ENCODE results near the gene PLOD2. TPM values are rescaled to one million over a fixed set of nuclear protein-coding genes. Genes with fewer than 3 reads are reported as not detected.

Gene PLOD2
- total and polyA plus RNA-seq, 2 of the 8 experiments (the other 6 are each of a cell fraction or from before 2014, with no cell fraction given) = 4.0 to 28.7 TPM

DNA sequence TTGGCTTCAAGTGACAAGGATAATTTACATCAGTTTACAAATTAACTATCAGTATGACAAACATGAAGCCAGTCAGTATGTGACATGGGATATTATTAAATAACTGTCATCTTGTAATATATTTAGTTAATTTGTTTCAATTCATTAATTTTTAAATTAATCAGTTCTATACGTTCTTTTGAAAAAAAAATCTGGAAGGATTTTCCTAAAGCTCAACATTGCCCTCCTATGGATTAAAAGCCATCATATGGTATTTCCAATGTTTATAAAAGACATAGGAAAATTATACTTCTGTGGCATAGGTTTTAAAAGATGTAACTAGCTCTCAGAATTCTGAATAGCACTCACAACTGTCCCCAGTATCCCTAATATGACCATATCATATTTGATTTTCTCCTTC is 134.4 kb downstream of the PLOD2 start:
- no peak overlapping the region for H2BK15ac ChIP-seq (ENCODE audit: low read length)
- no peaks in the 10 kb centered on the region for H3K36me3 ChIP-seq (ENCODE audit: control insufficient read depth in 2 of 4, insufficient read depth in 4 of 4, low read length in 3 of 4)
- no peak overlapping the region for H3K9ac ChIP-seq (replicated peaks in 1 of 4; ENCODE audit: extremely low read depth in 1 of 4, low read depth in 3 of 4, low read length in 3 of 4)
- no peak overlapping the region for H3K4ac ChIP-seq (replicated peaks; ENCODE audit: insufficient read length, low read depth, low read length)
- H2BK120ac ChIP-seq (replicated peaks; ENCODE audit: low read depth, low read length) = no peak overlapping the region
- H3K4me1 ChIP-seq (replicated peaks in 1 of 4; ENCODE audit: control insufficient read depth in 3 of 4, insufficient read depth in 4 of 4, low read length in 3 of 4) = no peaks in the 10 kb centered on the region
- H2BK12ac ChIP-seq (ENCODE audit: low read depth, low read length) = no peak overlapping the region
- no peaks in the 10 kb centered on the region for H3K79me2 ChIP-seq (ENCODE audit: control insufficient read depth in 1 of 2, insufficient read depth in 2 of 2, low read length in 2 of 2)
- H4K91ac ChIP-seq (replicated peaks; ENCODE audit: insufficient read length, low read length) = no peak overlapping the region
- H3K18ac ChIP-seq (ENCODE audit: extremely low read depth, low read length) = no peak overlapping the region
- no peak for FAIRE-seq
- no peaks in the 10 kb centered on the region for H3K27me3 ChIP-seq (replicated peaks in 1 of 4; ENCODE audit: control insufficient read depth in 3 of 4, extremely low read depth in 1 of 4, insufficient read depth in 3 of 4, low read length in 3 of 4)
- no peak overlapping the region for H3K14ac ChIP-seq (ENCODE audit: insufficient read length)
- H3K4me3 ChIP-seq (ENCODE audit: extremely low read depth in 1 of 4, insufficient read depth in 2 of 4, low read depth in 3 of 4, low read length in 4 of 4) = no peak overlapping the region
- H2BK5ac ChIP-seq (ENCODE audit: low read depth, low read length) = no peak overlapping the region
- peaks cover 2 to 4% of the 10 kb centered on the region in 2 experiments; a peak in 2 of 4 replicates for H3K9me3 ChIP-seq (ENCODE audit: insufficient read depth in 2 of 2, low read depth in 1 of 2, low read length in 1 of 2)
- no peak overlapping the region for H3K27ac ChIP-seq (ENCODE audit: low read depth, low read length)
- WGBS, 2 experiments (ENCODE audit: extremely low coverage in 1 of 2, insufficient coverage in 1 of 2, insufficient read length in 1 of 2, insufficient replicate concordance in 2 of 2, low coverage in 1 of 2, low lambda C conversion rate in 2 of 2, missing lambda C conversion rate in 1 of 2) = 83% methylated on average over 1 of the region's 1 CpG; no CpG with 5 or more reads in 1 of the 2 experiments
- no peaks in the 10 kb centered on the region for H3K79me1 ChIP-seq (ENCODE audit: low read depth, low read length)
- H2AK5ac ChIP-seq (ENCODE audit: low read depth, low read length) = no peak overlapping the region
- POLR2A ChIA-PET (ENCODE audit: partially characterized antibody) = no interaction called here
- H3K23ac ChIP-seq (ENCODE audit: insufficient read length) = no peak overlapping the region
- H3K4me2 ChIP-seq (ENCODE audit: insufficient read depth in 1 of 2, low read depth in 2 of 2, low read length in 2 of 2) = no peak overlapping the region
- no peak overlapping the region for H2AFZ ChIP-seq (ENCODE audit: low read length)
- TF ChIP-seq RAD21 (IDR thresholded peaks at IDR 0.05 in 1 of 2, conservative IDR thresholded peaks at IDR 0.05 in 1 of 2; ENCODE audit: low read depth in 2 of 2, low read length in 2 of 2) = peak in 1 of 2 experiments; percentile 13; a peak in 2 of 4 replicates
- no peak for TF ChIP-seq SP2 (IDR thresholded peaks at IDR 0.05; ENCODE audit: low read length)
- TF ChIP-seq SIX5 (IDR thresholded peaks at IDR 0.05; ENCODE audit: low read depth, low read length) = no peak
- no peak for TF ChIP-seq RFX5 (IDR thresholded peaks at IDR 0.05; ENCODE audit: borderline replicate concordance, low read depth, low read length)
- TF ChIP-seq CEBPB (IDR thresholded peaks at IDR 0.05; ENCODE audit: low read depth, low read length) = no peak
- H3K23me2 ChIP-seq (ENCODE audit: low read depth, low read length) = no peaks in the 10 kb centered on the region
- no peak for DNase-seq (ENCODE audit: low read depth in 1 of 2, low spot score in 2 of 2)
- no peak overlapping the region for H3K56ac ChIP-seq (replicated peaks; ENCODE audit: insufficient read length, low read depth, low read length)
- no peaks in the 10 kb centered on the region for H4K20me1 ChIP-seq (replicated peaks in 1 of 2; ENCODE audit: control insufficient read depth in 1 of 2, insufficient read depth in 2 of 2, low read length in 2 of 2)
- H4K8ac ChIP-seq (ENCODE audit: extremely low read depth, insufficient read depth, low read length) = no peak overlapping the region
- no peak overlapping the region for H4K5ac ChIP-seq (ENCODE audit: insufficient read length, low read depth, low read length)
- no peak overlapping the region for H2BK20ac ChIP-seq (ENCODE audit: low read length)
- CTCF ChIA-PET (ENCODE audit: partially characterized antibody) = interaction anchor here (1.2 to 1.5 kb wide), 4 partner anchors 161 to 251 kb away, joined by 3 to 4 read pairs (median 4); no protein-coding TSS in a partner anchor

All from H1 (cell line).